ENCODE measurements around the gene ZNF205. TPM values are rescaled to one million over a fixed set of nuclear protein-coding genes. Genes with fewer than 3 reads are reported as not detected.

Gene ZNF205
- total and polyA plus RNA-seq, 10 of the 15 experiments (the other 5 are each of a cell fraction or from before 2014, with no cell fraction given): 0.26 to 1.5 (median 0.78) TPM; not detected in 2

DNA sequence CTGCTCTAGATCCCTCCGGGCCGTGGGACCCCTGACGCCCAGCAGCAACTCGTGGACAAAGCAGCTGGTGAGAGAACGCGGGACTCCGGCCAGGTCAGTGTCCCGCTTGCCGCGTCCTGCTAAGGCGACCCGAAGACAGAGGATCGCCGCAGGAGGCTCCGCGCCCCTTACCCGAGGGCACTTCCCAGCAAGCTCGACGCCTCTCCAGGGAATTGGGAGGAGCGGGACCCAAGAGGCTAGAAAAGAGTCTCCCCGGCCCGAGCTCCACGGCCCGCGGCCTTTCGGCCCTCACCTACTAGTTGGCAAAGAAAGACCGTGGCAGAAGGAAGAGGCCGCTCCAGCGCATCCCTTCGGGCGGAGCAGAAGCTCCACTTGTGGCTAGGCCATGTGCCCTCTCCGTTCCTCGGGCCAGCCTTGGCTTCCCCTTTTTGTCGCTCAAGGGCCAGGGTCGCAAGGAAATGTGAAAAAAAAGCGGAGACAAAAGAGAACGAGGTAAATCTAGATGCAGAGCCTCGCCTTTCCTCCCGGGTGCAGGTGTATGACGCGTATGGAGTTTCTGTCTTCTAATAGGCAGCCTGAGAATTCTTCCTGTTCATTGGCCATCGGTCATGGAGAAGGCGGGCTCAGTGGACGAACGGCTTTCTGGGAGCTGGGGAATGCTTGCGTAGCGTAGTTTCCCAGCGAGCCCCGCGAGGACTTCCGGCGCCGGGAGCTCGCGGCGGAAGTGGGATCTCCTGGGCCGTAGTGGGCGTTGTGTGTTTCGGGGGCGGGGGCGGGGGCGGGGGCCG, 22.1 kb downstream of the ZNF205 start, which contains the start of gene ZNF213 (continued):
- TF ChIP-seq EGR1 (IDR thresholded peaks at IDR 0.05; ENCODE audit: borderline replicate concordance in 1 of 2, low read depth in 2 of 2, low read length in 2 of 2) (peak; percentile 30 to 90), GABPA (IDR thresholded peaks at IDR 0.05; ENCODE audit: low read depth) (peak; percentile 87), HDGF (IDR thresholded peaks at IDR 0.05) (no peak), PML (IDR thresholded peaks at IDR 0.05; ENCODE audit: low read length) (peak; percentile 65; the same call in 1 of the 2 replicates), POLR2A (IDR thresholded peaks at IDR 0.05; ENCODE audit: low read depth, low read length) (peak; percentile 72), SRF (IDR thresholded peaks at IDR 0.05; ENCODE audit: low read depth in 2 of 2, low read length in 2 of 2) (no peak), NR2C2 (IDR thresholded peaks at IDR 0.05; ENCODE audit: borderline replicate concordance, control insufficient read depth, insufficient read length, low read depth) (no peak), ZNF217 (IDR thresholded peaks at IDR 0.05) (no peak), NBN (IDR thresholded peaks at IDR 0.05) (peak; percentile 71), ZBTB40 (IDR thresholded peaks at IDR 0.05; ENCODE audit: borderline replicate concordance) (peak; percentile 85), FOXK2 (IDR thresholded peaks at IDR 0.05) (no peak), STAT3 (IDR thresholded peaks at IDR 0.05; ENCODE audit: low read depth, low read length) (no peak), ZNF622 (IDR thresholded peaks at IDR 0.05) (no peak), TARDBP (IDR thresholded peaks at IDR 0.05; ENCODE audit: borderline replicate concordance) (no peak)
- TF ChIP-seq, protein P1, sequence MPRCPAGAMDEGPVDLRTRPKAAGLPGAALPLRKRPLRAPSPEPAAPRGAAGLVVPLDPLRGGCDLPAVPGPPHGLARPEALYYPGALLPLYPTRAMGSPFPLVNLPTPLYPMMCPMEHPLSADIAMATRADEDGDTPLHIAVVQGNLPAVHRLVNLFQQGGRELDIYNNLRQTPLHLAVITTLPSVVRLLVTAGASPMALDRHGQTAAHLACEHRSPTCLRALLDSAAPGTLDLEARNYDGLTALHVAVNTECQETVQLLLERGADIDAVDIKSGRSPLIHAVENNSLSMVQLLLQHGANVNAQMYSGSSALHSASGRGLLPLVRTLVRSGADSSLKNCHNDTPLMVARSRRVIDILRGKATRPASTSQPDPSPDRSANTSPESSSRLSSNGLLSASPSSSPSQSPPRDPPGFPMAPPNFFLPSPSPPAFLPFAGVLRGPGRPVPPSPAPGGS (IDR thresholded peaks at IDR 0.05; ENCODE audit: borderline replicate concordance, insufficient read depth, low read depth, low read length, poor library complexity, severe bottlenecking): no peak
- TF ChIP-seq, protein P2, sequence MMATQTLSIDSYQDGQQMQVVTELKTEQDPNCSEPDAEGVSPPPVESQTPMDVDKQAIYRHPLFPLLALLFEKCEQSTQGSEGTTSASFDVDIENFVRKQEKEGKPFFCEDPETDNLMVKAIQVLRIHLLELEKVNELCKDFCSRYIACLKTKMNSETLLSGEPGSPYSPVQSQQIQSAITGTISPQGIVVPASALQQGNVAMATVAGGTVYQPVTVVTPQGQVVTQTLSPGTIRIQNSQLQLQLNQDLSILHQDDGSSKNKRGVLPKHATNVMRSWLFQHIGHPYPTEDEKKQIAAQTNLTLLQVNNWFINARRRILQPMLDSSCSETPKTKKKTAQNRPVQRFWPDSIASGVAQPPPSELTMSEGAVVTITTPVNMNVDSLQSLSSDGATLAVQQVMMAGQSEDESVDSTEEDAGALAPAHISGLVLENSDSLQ (IDR thresholded peaks at IDR 0.05): peak; percentile 56; the same call in 1 of the 2 replicates
- TF ChIP-seq, protein P3, sequence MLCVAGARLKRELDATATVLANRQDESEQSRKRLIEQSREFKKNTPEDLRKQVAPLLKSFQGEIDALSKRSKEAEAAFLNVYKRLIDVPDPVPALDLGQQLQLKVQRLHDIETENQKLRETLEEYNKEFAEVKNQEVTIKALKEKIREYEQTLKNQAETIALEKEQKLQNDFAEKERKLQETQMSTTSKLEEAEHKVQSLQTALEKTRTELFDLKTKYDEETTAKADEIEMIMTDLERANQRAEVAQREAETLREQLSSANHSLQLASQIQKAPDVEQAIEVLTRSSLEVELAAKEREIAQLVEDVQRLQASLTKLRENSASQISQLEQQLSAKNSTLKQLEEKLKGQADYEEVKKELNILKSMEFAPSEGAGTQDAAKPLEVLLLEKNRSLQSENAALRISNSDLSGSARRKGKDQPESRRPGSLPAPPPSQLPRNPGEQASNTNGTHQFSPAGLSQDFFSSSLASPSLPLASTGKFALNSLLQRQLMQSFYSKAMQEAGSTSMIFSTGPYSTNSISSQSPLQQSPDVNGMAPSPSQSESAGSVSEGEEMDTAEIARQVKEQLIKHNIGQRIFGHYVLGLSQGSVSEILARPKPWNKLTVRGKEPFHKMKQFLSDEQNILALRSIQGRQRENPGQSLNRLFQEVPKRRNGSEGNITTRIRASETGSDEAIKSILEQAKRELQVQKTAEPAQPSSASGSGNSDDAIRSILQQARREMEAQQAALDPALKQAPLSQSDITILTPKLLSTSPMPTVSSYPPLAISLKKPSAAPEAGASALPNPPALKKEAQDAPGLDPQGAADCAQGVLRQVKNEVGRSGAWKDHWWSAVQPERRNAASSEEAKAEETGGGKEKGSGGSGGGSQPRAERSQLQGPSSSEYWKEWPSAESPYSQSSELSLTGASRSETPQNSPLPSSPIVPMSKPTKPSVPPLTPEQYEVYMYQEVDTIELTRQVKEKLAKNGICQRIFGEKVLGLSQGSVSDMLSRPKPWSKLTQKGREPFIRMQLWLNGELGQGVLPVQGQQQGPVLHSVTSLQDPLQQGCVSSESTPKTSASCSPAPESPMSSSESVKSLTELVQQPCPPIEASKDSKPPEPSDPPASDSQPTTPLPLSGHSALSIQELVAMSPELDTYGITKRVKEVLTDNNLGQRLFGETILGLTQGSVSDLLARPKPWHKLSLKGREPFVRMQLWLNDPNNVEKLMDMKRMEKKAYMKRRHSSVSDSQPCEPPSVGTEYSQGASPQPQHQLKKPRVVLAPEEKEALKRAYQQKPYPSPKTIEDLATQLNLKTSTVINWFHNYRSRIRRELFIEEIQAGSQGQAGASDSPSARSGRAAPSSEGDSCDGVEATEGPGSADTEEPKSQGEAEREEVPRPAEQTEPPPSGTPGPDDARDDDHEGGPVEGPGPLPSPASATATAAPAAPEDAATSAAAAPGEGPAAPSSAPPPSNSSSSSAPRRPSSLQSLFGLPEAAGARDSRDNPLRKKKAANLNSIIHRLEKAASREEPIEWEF (IDR thresholded peaks at IDR 0.05; ENCODE audit: insufficient replicate concordance, low read depth, low read length): no peak
- TF ChIP-seq, protein P4, sequence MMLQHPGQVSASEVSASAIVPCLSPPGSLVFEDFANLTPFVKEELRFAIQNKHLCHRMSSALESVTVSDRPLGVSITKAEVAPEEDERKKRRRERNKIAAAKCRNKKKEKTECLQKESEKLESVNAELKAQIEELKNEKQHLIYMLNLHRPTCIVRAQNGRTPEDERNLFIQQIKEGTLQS (IDR thresholded peaks at IDR 0.05; ENCODE audit: borderline replicate concordance, extremely low read depth, low read depth, low read length): peak; percentile 14; the same call in 1 of the 2 replicates

All from GM12878 (cell line).